Neural progenitor cell (in vitro differentiated cells): ENCODE data around the gene COL24A1.

Experiments
- CTCF ChIP-seq: fragments of 200-600 bp; sonication (generic); IDR thresholded peaks from 2 replicates; pipeline ENCODE4 v1.5.1; 2017; ENCODE audit warnings: antibody characterized with exemption, mild to moderate bottlenecking
- EZH2phosphoT487 ChIP-seq: fragments of 200-600 bp; sonication (generic); IDR thresholded peaks from 2 replicates; pipeline ENCODE4 v1.6.1; 2017; ENCODE audit warnings: antibody characterized with exemption

- TF ChIP-seq EZH2phosphoT487: no peak
- TF ChIP-seq CTCF: no peak
Observed at GRCh38 chr1:86176226-86176625, 19.7 kb upstream of the COL24A1 start.
